ENCODE measurements around the gene SGMS1.

DNA sequence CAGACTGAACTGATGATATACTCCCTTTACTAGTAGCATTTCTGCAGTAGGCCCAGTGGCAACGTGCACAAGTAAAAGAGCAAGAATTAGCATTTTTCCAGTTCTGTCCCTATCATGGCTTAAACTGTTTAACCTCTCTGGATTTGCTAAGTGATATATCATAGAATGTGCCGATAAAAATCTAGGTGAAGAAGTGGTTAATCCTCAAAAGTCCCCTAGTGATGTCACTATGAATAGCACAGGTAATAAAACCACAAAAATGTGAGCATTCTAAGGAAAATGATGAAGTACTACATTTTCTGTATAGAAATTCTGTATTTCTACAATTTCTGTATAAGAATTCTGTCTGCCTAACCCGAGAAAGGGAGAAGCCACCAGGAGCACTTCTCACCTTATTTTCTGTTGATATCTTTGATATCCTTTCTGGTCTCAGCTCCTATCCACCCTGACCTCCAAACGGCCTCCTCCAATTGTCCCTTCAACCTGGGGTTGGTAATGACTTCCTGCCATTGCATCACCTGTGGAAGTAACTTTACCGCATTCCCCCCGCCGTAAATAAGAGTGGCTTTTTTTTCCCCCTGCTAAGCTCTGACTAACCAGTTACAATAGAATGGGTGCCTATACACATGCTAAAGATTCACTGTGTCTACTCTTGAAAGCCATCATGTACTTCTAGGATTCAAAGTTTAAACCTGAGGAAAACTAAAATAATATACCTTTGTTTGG is 216.5 kb downstream of the SGMS1 start:
- no peak for TF ChIP-seq EZH2phosphoT487 (conservative IDR thresholded peaks at IDR 0.05; ENCODE audit: low read length)
- TF ChIP-seq CTCF (IDR thresholded peaks at IDR 0.05; ENCODE audit: insufficient read depth, low read length, poor library complexity, severe bottlenecking), result no peak
